K562 (cell line): ENCODE results near the gene CAST. TPM values are rescaled to one million over a fixed set of nuclear protein-coding genes. Genes with fewer than 3 reads are reported as not detected.

Source experiments
- CTCFL ChIP-seq: IDR thresholded peaks from 2 replicates; pipeline ENCODE4 v1.6.1; 2011; ENCODE audit warnings: borderline replicate concordance, low read depth, mild to moderate bottlenecking, moderate library complexity, low read length; ENCODE audit not compliant: insufficient read depth, poor library complexity, severe bottlenecking
- GATA2 ChIP-seq: sonication (generic); formaldehyde crosslinking; IDR thresholded peaks from 2 replicates; pipeline ENCODE4 v1.4.0; 2020; ENCODE audit warnings: mild to moderate bottlenecking, missing genetic modification reagents
- MGA ChIP-seq: fragments of 450-650 bp; IDR thresholded peaks from 2 replicates; pipeline ENCODE4 v1.6.1; 2016; ENCODE audit warnings: mild to moderate bottlenecking, moderate library complexity
- MTA1 ChIP-seq: fragments of 450-650 bp; IDR thresholded peaks from 2 replicates; pipeline ENCODE4 v1.6.1; 2017; ENCODE audit warnings: borderline replicate concordance
- MXI1 ChIP-seq: IDR thresholded peaks from 2 replicates; pipeline ENCODE4 v1.6.1; 2011; ENCODE audit warnings: low read depth, mild to moderate bottlenecking, improper control_type of control experiment, low read length
- NFATC3 ChIP-seq: fragments of 450-650 bp; IDR thresholded peaks from 2 replicates; pipeline ENCODE4 v1.6.1; 2017; ENCODE audit warnings: mild to moderate bottlenecking
- SMC3 ChIP-seq: conservative IDR thresholded peaks from 2 replicates; pipeline ENCODE4 v1.6.1; 2011; ENCODE audit warnings: low read depth, low read length, improper control_type of control experiment; ENCODE audit not compliant: insufficient read depth
- SNAPC5 ChIP-seq: fragments of 250-450 bp; sonication (Bioruptor Pico); IDR thresholded peaks from 2 replicates; pipeline ENCODE4 v1.8.0; 2021; ENCODE audit warnings: moderate library complexity, mild to moderate bottlenecking, inconsistent platforms
- ZC3H8 ChIP-seq: fragments of 450-650 bp; IDR thresholded peaks from 2 replicates; pipeline ENCODE4 v1.6.1; 2017
- ZKSCAN3 ChIP-seq: fragments of 250-450 bp; sonication (Bioruptor Pico); IDR thresholded peaks from 2 replicates; pipeline ENCODE4 v1.4.0; 2020
- ZNF232 ChIP-seq: sonication (generic); formaldehyde crosslinking; IDR thresholded peaks from 2 replicates; pipeline ENCODE4 v1.8.0; 2022; ENCODE audit warnings: mild to moderate bottlenecking, missing genetic modification reagents
- polyA plus RNA-seq, 8 experiments: library from polyadenylated mRNA; depleted of rRNA in 4 of 8; stranded (reverse) in 5 of 8; unstranded in 3 of 8; fragments of >200 nt; fragmentation: Nextera tagmentation in 2 of 8; fragmentation: Illumina TruSeq in 1 of 8; extraction: Ambion mirVana in 2 of 8; extraction: Trizol in 1 of 8; gene quantifications; 2 replicates each; pipeline versions ENCODE4 v1.2.1 to v1.2.3, GENCODE V29; 2011 to 2014; ENCODE audit warnings: inconsistent platforms in 1 of 8, missing spikeins in 1 of 8
- total RNA-seq, 7 experiments: library from RNA; depleted of rRNA in 6 of 7; stranded (reverse); fragments of >200 nt in 6 of 7; fragmentation: Illumina TruSeq in 2 of 7; extraction: Trizol in 2 of 7; gene quantifications; 2 replicates each; pipeline versions ENCODE4 v1.2.1 to v1.2.3, GENCODE V29; 2011 to 2021; ENCODE audit warnings: low replicate concordance in 1 of 7

The CAST gene
- total and polyA plus RNA-seq, 9 of the 15 experiments (the other 6 are each of a cell fraction or from before 2014, with no cell fraction given), result 55.5 to 136 (median 86.1) TPM

- no peak for TF ChIP-seq SMC3
- TF ChIP-seq ZNF232 (CRISPR knock-in tag), result peak; percentile 80
- TF ChIP-seq CTCFL, result no peak
- TF ChIP-seq ZC3H8, result no peak
- TF ChIP-seq MGA, result peak; percentile 95
- TF ChIP-seq SNAPC5 (CRISPR knock-in tag), result no peak
- peak; percentile 76 for TF ChIP-seq MTA1
- no peak for TF ChIP-seq GATA2 (CRISPR knock-in tag)
- TF ChIP-seq NFATC3, result peak; percentile 30; the same call in 1 of the 2 replicates
- TF ChIP-seq ZKSCAN3 (CRISPR knock-in tag), result no peak
- TF ChIP-seq MXI1, result peak; percentile 76
These were observed 40.6 kb downstream of the CAST start (continued) for GRCh38 chr5:96702503-96703383.
